GM12878 (cell line): ENCODE data around the gene SH2D6. TPM values are rescaled to one million over a fixed set of nuclear protein-coding genes. Genes with fewer than 3 reads are reported as not detected.

Experiments used
- ATAC-seq: fragments of 200-7000 bp; cut with Tn5 transposase; 3 replicates; pipeline ENCODE4 v1.9.1; 2020; ENCODE audit warnings: mild to moderate bottlenecking, moderate library complexity
- BruUV-seq: library from RNA; stranded (reverse); fragments of 400-500 nt; replicated peaks from 2 replicates; lab custom pipeline; 2021; lab: Mats Ljungman, UMichigan
- CTCF ChIA-PET: fragments of 300-600 bp; sonication (Branson Sonifier 250); formaldehyde crosslinking; extraction: SDS; loops from one replicate; lab custom pipeline; 2021; ENCODE audit warnings: inconsistent platforms; lab: Yijun Ruan, JAX
- POLR2A ChIA-PET: fragments of 350-600 bp; formaldehyde crosslinking; extraction: SDS; loops from one replicate; lab custom pipeline; 2021; ENCODE audit warnings: inconsistent platforms; lab: Charles Lee
- RAD21 ChIA-PET: fragments of 300-600 bp; sonication (Branson Sonifier 250); formaldehyde crosslinking; loops from one replicate; lab custom pipeline; 2023; ENCODE audit warnings: antibody characterized with exemption; ENCODE audit not compliant: unreplicated experiment; lab: Charles Lee
- SMC1A ChIA-PET: fragments of 300-600 bp; sonication (Branson Sonifier 250); formaldehyde crosslinking; loops from one replicate; lab custom pipeline; 2023; ENCODE audit not compliant: unreplicated experiment, uncharacterized antibody; lab: Charles Lee
- DNase-seq: peaks from one replicate; pipeline ENCODE4 v3.0.0-alpha.2; 2011; ENCODE audit warnings: low read depth, low spot score
- FAIRE-seq: peaks from 3 replicates; lab custom pipeline; 2011; peaks lifted over from hg19 to GRCh38; lab: Jason Lieb, UNC
- H2AFZ ChIP-seq: 2 replicates; pipeline ENCODE4 v1.6.0; 2011; ENCODE audit warnings: low read depth, low read length, control low read depth; ENCODE audit not compliant: control insufficient read depth
- H3K27ac ChIP-seq: 2 replicates; pipeline ENCODE4 v1.5.1; 2011; ENCODE audit warnings: control low read depth; ENCODE audit not compliant: control insufficient read depth, insufficient read depth
- H3K27me3 ChIP-seq, 2 experiments: replicated peaks in 1 of 2; 2 replicates each; pipeline versions ENCODE4 v1.6.0 to v1.6.1; 2011; ENCODE audit warnings: low read length in 1 of 2; ENCODE audit not compliant: control insufficient read depth in 2 of 2, insufficient read depth in 2 of 2
- H3K36me3 ChIP-seq, 2 experiments: 2 replicates each; pipeline ENCODE4 v1.5.1; 2011; ENCODE audit warnings: low read length in 1 of 2; ENCODE audit not compliant: control insufficient read depth in 2 of 2, insufficient read depth in 2 of 2
- H3K4me1 ChIP-seq: 2 replicates; pipeline ENCODE4 v1.6.1; 2011; ENCODE audit warnings: mild to moderate bottlenecking, low read length, moderate library complexity, mixed read lengths; ENCODE audit not compliant: control insufficient read depth, insufficient read depth
- H3K4me2 ChIP-seq: 2 replicates; pipeline ENCODE4 v1.6.0; 2011; ENCODE audit warnings: control low read depth; ENCODE audit not compliant: control insufficient read depth, insufficient read depth
- H3K4me3 ChIP-seq: fragments of 200-600 bp; sonication (generic); 2 replicates; pipeline ENCODE4 v1.5.1; 2016
- H3K79me2 ChIP-seq: 2 replicates; pipeline ENCODE4 v1.6.0; 2011; ENCODE audit warnings: low read length; ENCODE audit not compliant: control insufficient read depth, insufficient read depth
- H3K9ac ChIP-seq: 2 replicates; pipeline ENCODE4 v1.8.0; 2011; ENCODE audit warnings: low read length, control low read depth, mixed read lengths; ENCODE audit not compliant: control insufficient read depth, insufficient read depth
- H3K9me3 ChIP-seq: replicated peaks from 3 replicates; pipeline ENCODE4 v1.5.1; 2011; ENCODE audit warnings: mild to moderate bottlenecking, low read length; ENCODE audit not compliant: control insufficient read depth, insufficient read depth
- H4K20me1 ChIP-seq: 2 replicates; pipeline ENCODE4 v1.6.0; 2011; ENCODE audit not compliant: control insufficient read depth, insufficient read depth
- KAT2A ChIP-seq: conservative IDR thresholded peaks from 2 replicates; pipeline ENCODE4 v1.6.1; 2011; ENCODE audit warnings: low read depth, low read length; ENCODE audit not compliant: control insufficient read depth
- MTA2 ChIP-seq: fragments of 450-650 bp; IDR thresholded peaks from 2 replicates; pipeline ENCODE4 v1.6.1; 2016; ENCODE audit warnings: low read depth, mild to moderate bottlenecking, moderate library complexity
- MTA3 ChIP-seq: IDR thresholded peaks from 2 replicates; pipeline ENCODE4 v1.6.1; 2012; ENCODE audit warnings: low read length, inconsistent platforms, borderline replicate concordance
- NR2C2 ChIP-seq: IDR thresholded peaks from 2 replicates; pipeline ENCODE4 v1.6.1; 2011; ENCODE audit warnings: borderline replicate concordance, low read depth; ENCODE audit not compliant: control insufficient read depth, insufficient read length
- SMAD1 ChIP-seq: fragments of 450-650 bp; IDR thresholded peaks from 2 replicates; pipeline ENCODE4 v1.6.1; 2018; ENCODE audit warnings: mild to moderate bottlenecking, low read depth; ENCODE audit not compliant: partially characterized antibody
- SREBF2 ChIP-seq: IDR thresholded peaks from 2 replicates; pipeline ENCODE4 v1.6.1; 2012; ENCODE audit warnings: mild to moderate bottlenecking, low read length
- STAT3 ChIP-seq: IDR thresholded peaks from 2 replicates; pipeline ENCODE4 v1.6.1; 2011; ENCODE audit warnings: low read depth, low read length, improper control_type of control experiment
- YBX1 ChIP-seq: fragments of 450-650 bp; IDR thresholded peaks from 2 replicates; pipeline ENCODE4 v1.6.1; 2016; ENCODE audit warnings: antibody characterized with exemption
- WGBS: methylation state at CpG from one replicate; pipeline ENCODE4 v1.1.6; 2016; ENCODE audit warnings: low lambda C conversion rate; ENCODE audit not compliant: insufficient replicate concordance, insufficient coverage; ENCODE audit errors: missing lambda C conversion rate; 5-methylcytosine and 5-hydroxymethylcytosine counted together
- in situ Hi-C: fragments of 300-500 bp; cut with MboI; formaldehyde crosslinking; loops from 9 replicates; pipeline ENCODE4 v1.14.3; 2018; ENCODE audit warnings: mixed read lengths
- intact Hi-C: fragments of 100-400 bp; cut with micrococcal nuclease; formaldehyde crosslinking; loops from one replicate; pipeline ENCODE4 v1.14.2; 2022; ENCODE audit not compliant: unreplicated experiment
- polyA plus RNA-seq, 11 experiments: library from polyadenylated mRNA; depleted of rRNA in 4 of 11; unstranded in 6 of 11; stranded (reverse) in 5 of 11; fragments of >200 nt; fragmentation: Nextera tagmentation in 4 of 11; fragmentation: Illumina TruSeq in 1 of 11; extraction: Ambion mirVana in 4 of 11; extraction: Trizol in 1 of 11; gene quantifications; 1 replicate in 1 of 11; 2 replicates in 10 of 11; pipeline versions ENCODE4 v1.2.1 to v1.2.3, GENCODE V29; 2011 to 2016; ENCODE audit warnings: inconsistent platforms in 2 of 11, missing spikeins in 2 of 11, low read depth in 1 of 11
- total RNA-seq, 4 experiments: library from RNA; depleted of rRNA in 3 of 4; stranded (reverse); fragments of >200 nt in 3 of 4; fragmentation: Illumina TruSeq in 1 of 4; extraction: Trizol in 1 of 4; gene quantifications; 2 replicates each; pipeline versions ENCODE4 v1.2.1 to v1.2.3, GENCODE V29; 2013 to 2021
- TF ChIP-seq, protein P1 (sequence below): fragments of 450-650 bp; IDR thresholded peaks from 2 replicates; pipeline ENCODE4 v1.6.1; 2014; ENCODE audit warnings: mild to moderate bottlenecking
- TF ChIP-seq, protein P2 (sequence below): IDR thresholded peaks from 2 replicates; pipeline ENCODE4 v1.6.1; 2011; ENCODE audit warnings: borderline replicate concordance, low read depth, mild to moderate bottlenecking, moderate library complexity, mixed read lengths, low read length; ENCODE audit not compliant: insufficient read depth; ENCODE audit errors: extremely low read length
- TF ChIP-seq, protein P3 (sequence below): fragments of 150-350 bp; IDR thresholded peaks from 2 replicates; pipeline ENCODE4 v1.6.1; 2016; ENCODE audit warnings: low read depth, low read length
- TF ChIP-seq, protein P4 (sequence below): fragments of 450-650 bp; IDR thresholded peaks from 2 replicates; pipeline ENCODE4 v1.6.1; 2017; ENCODE audit warnings: mild to moderate bottlenecking

Gene SH2D6
- total and polyA plus RNA-seq, 10 of the 15 experiments (the other 5 are each of a cell fraction or from before 2014, with no cell fraction given) = 0.23 to 0.59 (median 0.34) TPM; not detected in 6

DNA sequence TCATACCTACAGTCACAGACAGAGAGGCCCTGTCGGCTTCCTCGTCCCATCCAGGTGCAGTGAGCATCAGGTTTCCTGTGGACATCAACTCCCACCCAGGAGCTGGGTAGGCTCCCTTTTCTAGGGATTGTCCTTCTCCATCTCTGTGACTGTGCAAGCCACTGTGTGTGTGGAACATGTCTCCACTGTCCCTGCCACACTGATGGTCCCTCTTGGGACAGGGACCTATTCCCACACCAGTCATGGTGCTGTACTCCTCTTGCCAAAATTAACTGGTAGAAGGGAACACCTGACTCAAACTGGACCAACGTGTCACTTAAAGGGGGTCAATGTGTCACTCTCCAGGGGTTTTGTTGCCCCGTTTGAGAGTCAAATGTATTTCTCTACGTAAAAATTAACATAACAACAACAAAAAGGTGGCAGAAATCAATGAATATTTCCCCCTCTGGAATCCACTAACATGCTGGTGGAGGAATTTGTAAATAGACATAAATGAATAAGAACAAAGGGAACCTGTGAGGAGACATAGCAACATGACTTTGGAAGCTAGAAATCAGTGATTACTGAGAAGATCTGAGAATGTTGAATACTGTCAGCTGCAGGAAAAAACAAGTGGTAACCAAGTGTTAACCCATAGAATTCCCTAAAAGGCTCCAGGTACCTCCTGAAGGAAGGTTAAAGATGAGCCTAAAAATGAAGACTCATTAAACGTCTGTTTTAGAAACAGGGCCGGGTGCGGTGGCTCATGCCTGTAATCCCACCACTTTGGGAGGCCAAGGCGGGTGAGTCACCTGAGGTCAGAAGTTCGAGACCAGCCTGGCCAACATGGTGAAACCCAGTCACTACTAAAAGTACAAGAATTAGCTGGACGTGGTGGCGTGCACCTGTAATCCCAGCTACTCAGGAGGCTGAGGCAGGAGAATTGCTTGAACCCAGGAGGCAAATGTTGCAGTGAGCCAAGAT is 40.4 kb downstream of the SH2D6 start:
- CTCF ChIA-PET = no interaction called here
- SMC1A ChIA-PET = no interaction called here
- TF ChIP-seq YBX1 = no peak
- TF ChIP-seq SREBF2 = no peak
- TF ChIP-seq KAT2A = no peak
- TF ChIP-seq, protein P1, sequence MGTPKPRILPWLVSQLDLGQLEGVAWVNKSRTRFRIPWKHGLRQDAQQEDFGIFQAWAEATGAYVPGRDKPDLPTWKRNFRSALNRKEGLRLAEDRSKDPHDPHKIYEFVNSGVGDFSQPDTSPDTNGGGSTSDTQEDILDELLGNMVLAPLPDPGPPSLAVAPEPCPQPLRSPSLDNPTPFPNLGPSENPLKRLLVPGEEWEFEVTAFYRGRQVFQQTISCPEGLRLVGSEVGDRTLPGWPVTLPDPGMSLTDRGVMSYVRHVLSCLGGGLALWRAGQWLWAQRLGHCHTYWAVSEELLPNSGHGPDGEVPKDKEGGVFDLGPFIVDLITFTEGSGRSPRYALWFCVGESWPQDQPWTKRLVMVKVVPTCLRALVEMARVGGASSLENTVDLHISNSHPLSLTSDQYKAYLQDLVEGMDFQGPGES = no peak
- TF ChIP-seq NR2C2 = no peak
- TF ChIP-seq, protein P2, sequence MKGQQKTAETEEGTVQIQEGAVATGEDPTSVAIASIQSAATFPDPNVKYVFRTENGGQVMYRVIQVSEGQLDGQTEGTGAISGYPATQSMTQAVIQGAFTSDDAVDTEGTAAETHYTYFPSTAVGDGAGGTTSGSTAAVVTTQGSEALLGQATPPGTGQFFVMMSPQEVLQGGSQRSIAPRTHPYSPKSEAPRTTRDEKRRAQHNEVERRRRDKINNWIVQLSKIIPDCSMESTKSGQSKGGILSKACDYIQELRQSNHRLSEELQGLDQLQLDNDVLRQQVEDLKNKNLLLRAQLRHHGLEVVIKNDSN = no peak
- TF ChIP-seq, protein P3, sequence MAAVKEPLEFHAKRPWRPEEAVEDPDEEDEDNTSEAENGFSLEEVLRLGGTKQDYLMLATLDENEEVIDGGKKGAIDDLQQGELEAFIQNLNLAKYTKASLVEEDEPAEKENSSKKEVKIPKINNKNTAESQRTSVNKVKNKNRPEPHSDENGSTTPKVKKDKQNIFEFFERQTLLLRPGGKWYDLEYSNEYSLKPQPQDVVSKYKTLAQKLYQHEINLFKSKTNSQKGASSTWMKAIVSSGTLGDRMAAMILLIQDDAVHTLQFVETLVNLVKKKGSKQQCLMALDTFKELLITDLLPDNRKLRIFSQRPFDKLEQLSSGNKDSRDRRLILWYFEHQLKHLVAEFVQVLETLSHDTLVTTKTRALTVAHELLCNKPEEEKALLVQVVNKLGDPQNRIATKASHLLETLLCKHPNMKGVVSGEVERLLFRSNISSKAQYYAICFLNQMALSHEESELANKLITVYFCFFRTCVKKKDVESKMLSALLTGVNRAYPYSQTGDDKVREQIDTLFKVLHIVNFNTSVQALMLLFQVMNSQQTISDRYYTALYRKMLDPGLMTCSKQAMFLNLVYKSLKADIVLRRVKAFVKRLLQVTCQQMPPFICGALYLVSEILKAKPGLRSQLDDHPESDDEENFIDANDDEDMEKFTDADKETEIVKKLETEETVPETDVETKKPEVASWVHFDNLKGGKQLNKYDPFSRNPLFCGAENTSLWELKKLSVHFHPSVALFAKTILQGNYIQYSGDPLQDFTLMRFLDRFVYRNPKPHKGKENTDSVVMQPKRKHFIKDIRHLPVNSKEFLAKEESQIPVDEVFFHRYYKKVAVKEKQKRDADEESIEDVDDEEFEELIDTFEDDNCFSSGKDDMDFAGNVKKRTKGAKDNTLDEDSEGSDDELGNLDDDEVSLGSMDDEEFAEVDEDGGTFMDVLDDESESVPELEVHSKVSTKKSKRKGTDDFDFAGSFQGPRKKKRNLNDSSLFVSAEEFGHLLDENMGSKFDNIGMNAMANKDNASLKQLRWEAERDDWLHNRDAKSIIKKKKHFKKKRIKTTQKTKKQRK = no peak
- no peak for TF ChIP-seq MTA3
- no peak for TF ChIP-seq MTA2
- TF ChIP-seq, protein P4, sequence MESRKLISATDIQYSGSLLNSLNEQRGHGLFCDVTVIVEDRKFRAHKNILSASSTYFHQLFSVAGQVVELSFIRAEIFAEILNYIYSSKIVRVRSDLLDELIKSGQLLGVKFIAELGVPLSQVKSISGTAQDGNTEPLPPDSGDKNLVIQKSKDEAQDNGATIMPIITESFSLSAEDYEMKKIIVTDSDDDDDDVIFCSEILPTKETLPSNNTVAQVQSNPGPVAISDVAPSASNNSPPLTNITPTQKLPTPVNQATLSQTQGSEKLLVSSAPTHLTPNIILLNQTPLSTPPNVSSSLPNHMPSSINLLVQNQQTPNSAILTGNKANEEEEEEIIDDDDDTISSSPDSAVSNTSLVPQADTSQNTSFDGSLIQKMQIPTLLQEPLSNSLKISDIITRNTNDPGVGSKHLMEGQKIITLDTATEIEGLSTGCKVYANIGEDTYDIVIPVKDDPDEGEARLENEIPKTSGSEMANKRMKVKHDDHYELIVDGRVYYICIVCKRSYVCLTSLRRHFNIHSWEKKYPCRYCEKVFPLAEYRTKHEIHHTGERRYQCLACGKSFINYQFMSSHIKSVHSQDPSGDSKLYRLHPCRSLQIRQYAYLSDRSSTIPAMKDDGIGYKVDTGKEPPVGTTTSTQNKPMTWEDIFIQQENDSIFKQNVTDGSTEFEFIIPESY = no peak
- no peak for TF ChIP-seq STAT3
- no peak for TF ChIP-seq SMAD1

More for the DNA sequence above, 40.4 kb downstream of the SH2D6 start:
- ChIA-PET POLR2A (interaction anchor here (0.5 kb wide), 1 partner anchor 379 kb away, joined by 3 read pairs; no protein-coding TSS in a partner anchor), RAD21 (no interaction called here)
- H3K27me3 ChIP-seq = no peaks in the 10 kb centered on the region; a peak in 1 of 4 replicates
- H2AFZ ChIP-seq = no peak overlapping the region
- H3K9me3 ChIP-seq = no peaks in the 10 kb centered on the region
- no peak overlapping the region for H3K9ac ChIP-seq
- intact Hi-C loops = no loop called here
- BruUV-seq = no TSS peak
- no peaks in the 10 kb centered on the region for H3K79me2 ChIP-seq
- H3K4me1 ChIP-seq = no peaks in the 10 kb centered on the region
- 33% methylated on average over 12 of the region's 12 CpGs for WGBS
- DNase-seq = no peak
- ATAC-seq = no peak
- no peak overlapping the region for H3K4me3 ChIP-seq
- in situ Hi-C loops = no loop called here
- no peaks in the 10 kb centered on the region for H3K36me3 ChIP-seq
- no peak overlapping the region for H3K27ac ChIP-seq
- no peak for FAIRE-seq
- no peaks in the 10 kb centered on the region for H4K20me1 ChIP-seq
- no peak overlapping the region for H3K4me2 ChIP-seq
